ENCODE results near the gene LRP1B.

Gene LRP1B

DNA sequence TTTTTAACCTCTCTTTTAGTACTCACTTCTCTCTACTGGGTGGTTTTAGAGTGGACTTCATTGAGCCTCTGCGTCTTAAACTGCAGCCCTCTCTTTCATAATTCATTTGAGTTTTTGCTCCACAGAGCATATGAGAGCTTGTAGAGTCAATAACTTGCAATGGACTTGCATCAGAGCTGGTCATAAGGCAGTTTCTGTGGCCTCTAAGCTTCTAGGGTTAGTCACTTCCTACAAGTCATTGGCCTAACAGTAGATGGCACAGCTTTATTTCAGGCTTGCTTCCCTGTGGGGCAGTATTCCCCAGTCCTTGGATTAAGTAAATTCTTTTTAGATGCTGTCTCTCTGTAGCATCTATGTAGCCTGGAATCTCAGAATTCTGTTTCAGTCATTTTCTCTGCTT is 1435.7 kb downstream of the LRP1B start:
- TF ChIP-seq CEBPB (IDR thresholded peaks at IDR 0.05) (no peak), YY1 (IDR thresholded peaks at IDR 0.05; ENCODE audit: low read depth) (no peak), ZBTB7A (IDR thresholded peaks at IDR 0.05; ENCODE audit: low read depth) (no peak), EGR1 (IDR thresholded peaks at IDR 0.05) (no peak)
- TF ChIP-seq, protein P1, sequence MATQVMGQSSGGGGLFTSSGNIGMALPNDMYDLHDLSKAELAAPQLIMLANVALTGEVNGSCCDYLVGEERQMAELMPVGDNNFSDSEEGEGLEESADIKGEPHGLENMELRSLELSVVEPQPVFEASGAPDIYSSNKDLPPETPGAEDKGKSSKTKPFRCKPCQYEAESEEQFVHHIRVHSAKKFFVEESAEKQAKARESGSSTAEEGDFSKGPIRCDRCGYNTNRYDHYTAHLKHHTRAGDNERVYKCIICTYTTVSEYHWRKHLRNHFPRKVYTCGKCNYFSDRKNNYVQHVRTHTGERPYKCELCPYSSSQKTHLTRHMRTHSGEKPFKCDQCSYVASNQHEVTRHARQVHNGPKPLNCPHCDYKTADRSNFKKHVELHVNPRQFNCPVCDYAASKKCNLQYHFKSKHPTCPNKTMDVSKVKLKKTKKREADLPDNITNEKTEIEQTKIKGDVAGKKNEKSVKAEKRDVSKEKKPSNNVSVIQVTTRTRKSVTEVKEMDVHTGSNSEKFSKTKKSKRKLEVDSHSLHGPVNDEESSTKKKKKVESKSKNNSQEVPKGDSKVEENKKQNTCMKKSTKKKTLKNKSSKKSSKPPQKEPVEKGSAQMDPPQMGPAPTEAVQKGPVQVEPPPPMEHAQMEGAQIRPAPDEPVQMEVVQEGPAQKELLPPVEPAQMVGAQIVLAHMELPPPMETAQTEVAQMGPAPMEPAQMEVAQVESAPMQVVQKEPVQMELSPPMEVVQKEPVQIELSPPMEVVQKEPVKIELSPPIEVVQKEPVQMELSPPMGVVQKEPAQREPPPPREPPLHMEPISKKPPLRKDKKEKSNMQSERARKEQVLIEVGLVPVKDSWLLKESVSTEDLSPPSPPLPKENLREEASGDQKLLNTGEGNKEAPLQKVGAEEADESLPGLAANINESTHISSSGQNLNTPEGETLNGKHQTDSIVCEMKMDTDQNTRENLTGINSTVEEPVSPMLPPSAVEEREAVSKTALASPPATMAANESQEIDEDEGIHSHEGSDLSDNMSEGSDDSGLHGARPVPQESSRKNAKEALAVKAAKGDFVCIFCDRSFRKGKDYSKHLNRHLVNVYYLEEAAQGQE (IDR thresholded peaks at IDR 0.05; ENCODE audit: low read depth), result no peak

DNA sequence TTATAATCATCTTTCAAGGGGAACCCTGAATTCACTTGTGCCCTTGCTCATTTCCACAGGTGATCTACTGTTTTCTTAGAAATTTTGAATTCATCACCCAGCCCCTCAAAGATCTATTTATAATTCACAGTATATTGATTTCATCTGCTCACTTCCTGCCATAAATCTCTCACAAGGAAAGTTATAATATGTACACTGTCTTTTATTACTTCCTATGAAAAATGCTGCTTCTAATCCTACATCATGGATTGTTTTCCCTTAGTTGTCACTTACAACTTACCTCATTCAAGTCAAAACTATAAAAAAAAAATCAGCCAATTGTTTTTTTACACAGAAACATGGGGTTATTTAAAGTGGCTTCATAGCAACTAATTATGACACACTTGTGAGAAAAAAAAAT is 1443.0 kb downstream of the LRP1B start:
- TF ChIP-seq TEAD4 (IDR thresholded peaks at IDR 0.05) (no peak), FOXM1 (IDR thresholded peaks at IDR 0.05; ENCODE audit: borderline replicate concordance, low read depth) (no peak)

DNA sequence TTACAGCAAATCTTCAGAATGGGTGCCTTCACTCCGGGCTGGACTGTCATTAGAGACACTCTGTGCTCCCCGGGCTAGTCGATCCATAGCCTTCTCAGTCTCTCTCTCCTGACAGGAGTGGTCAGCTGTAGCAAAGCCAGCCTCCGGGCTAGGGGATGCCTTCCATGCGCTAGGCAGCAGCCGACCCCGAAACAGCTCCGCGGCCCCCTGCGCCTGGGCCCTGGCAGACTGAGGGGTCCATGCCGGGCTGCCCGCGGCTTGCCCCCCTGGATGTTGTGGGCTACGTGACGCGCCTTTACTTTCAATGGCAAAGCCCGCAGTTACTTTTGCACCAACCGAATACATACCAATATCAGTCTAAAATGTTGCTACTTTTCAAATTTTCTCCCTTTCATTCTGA is 1447.2 kb downstream of the LRP1B start:
- TF ChIP-seq FOXM1 (IDR thresholded peaks at IDR 0.05; ENCODE audit: borderline replicate concordance, low read depth) (no peak), TCF12 (IDR thresholded peaks at IDR 0.05; ENCODE audit: low read depth) (no peak), ZBTB7A (IDR thresholded peaks at IDR 0.05; ENCODE audit: low read depth) (no peak), TEAD4 (IDR thresholded peaks at IDR 0.05) (no peak), CEBPB (IDR thresholded peaks at IDR 0.05) (no peak), EP300 (IDR thresholded peaks at IDR 0.05; ENCODE audit: borderline replicate concordance) (no peak), YY1 (IDR thresholded peaks at IDR 0.05; ENCODE audit: low read depth) (no peak), TAF1 (IDR thresholded peaks at IDR 0.05; ENCODE audit: low read depth) (no peak), RAD21 (IDR thresholded peaks at IDR 0.05; ENCODE audit: low read depth) (no peak), CREB1 (IDR thresholded peaks at IDR 0.05; ENCODE audit: low read depth) (no peak), EGR1 (IDR thresholded peaks at IDR 0.05) (no peak), NFIC (IDR thresholded peaks at IDR 0.05) (no peak)
- TF ChIP-seq, protein P2, sequence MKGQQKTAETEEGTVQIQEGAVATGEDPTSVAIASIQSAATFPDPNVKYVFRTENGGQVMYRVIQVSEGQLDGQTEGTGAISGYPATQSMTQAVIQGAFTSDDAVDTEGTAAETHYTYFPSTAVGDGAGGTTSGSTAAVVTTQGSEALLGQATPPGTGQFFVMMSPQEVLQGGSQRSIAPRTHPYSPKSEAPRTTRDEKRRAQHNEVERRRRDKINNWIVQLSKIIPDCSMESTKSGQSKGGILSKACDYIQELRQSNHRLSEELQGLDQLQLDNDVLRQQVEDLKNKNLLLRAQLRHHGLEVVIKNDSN (IDR thresholded peaks at IDR 0.05), result no peak
- TF ChIP-seq, protein P1 (IDR thresholded peaks at IDR 0.05; ENCODE audit: low read depth), result no peak
- TF ChIP-seq, protein P3, sequence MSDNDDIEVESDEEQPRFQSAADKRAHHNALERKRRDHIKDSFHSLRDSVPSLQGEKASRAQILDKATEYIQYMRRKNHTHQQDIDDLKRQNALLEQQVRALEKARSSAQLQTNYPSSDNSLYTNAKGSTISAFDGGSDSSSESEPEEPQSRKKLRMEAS (IDR thresholded peaks at IDR 0.05), result no peak

DNA sequence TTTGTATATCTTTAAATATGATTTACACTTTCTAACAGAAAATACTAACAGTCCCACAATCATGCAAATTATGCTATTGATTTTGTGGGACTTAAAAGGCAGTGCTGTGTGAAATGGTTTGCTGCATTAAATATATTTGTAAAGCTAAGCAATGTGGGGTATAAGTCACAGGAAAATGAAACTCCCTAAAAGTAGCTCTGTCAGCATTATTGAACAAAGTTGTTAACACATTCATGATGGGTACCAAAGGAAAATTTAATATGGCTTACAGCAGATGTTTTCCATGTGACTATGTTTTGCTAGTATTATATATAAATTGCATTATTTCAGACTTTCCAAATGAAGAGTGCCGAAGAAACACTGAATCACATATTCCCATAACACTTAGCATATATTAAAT is 1450.0 kb downstream of the LRP1B start:
- TF ChIP-seq, protein P1 (IDR thresholded peaks at IDR 0.05; ENCODE audit: low read depth), result no peak
- TF ChIP-seq NFIC (IDR thresholded peaks at IDR 0.05) (no peak), RAD21 (IDR thresholded peaks at IDR 0.05; ENCODE audit: low read depth) (no peak), FOXM1 (IDR thresholded peaks at IDR 0.05; ENCODE audit: borderline replicate concordance, low read depth) (no peak), CEBPB (IDR thresholded peaks at IDR 0.05) (no peak), EP300 (IDR thresholded peaks at IDR 0.05; ENCODE audit: borderline replicate concordance) (no peak), TCF12 (IDR thresholded peaks at IDR 0.05; ENCODE audit: low read depth) (no peak), TAF1 (IDR thresholded peaks at IDR 0.05; ENCODE audit: low read depth) (no peak), TEAD4 (IDR thresholded peaks at IDR 0.05) (no peak), ZBTB7A (IDR thresholded peaks at IDR 0.05; ENCODE audit: low read depth) (no peak), YY1 (IDR thresholded peaks at IDR 0.05; ENCODE audit: low read depth) (no peak), EGR1 (IDR thresholded peaks at IDR 0.05) (no peak)
- TF ChIP-seq, protein P3 (IDR thresholded peaks at IDR 0.05), result no peak

DNA sequence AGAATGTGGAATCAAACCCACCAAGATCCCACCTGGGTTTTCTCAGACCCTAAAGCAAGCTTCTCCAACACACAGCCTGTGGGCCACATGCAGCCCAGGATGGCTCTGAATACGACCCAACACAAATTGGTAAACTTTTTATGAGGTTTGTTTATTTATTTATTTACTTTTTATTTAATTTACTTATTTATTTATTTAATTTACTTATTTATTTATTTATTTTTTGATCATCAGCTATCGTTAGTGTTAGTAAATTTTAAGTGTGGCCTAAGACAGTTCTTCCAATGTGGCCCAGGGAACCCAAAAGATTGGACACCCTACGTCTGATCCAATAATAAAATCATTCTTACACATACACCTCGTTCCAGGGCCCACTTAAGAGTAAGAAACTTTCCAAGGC is 1451.1 kb downstream of the LRP1B start:
- TF ChIP-seq, protein P2 (IDR thresholded peaks at IDR 0.05), result no peak
- TF ChIP-seq FOXM1 (IDR thresholded peaks at IDR 0.05; ENCODE audit: borderline replicate concordance, low read depth), result no peak
- no peak for TF ChIP-seq TEAD4 (IDR thresholded peaks at IDR 0.05)
- no peak for TF ChIP-seq RAD21 (IDR thresholded peaks at IDR 0.05; ENCODE audit: low read depth)
- TF ChIP-seq, protein P3 (IDR thresholded peaks at IDR 0.05), result no peak
- no peak for TF ChIP-seq ZBTB7A (IDR thresholded peaks at IDR 0.05; ENCODE audit: low read depth)
- TF ChIP-seq EGR1 (IDR thresholded peaks at IDR 0.05), result no peak
- TF ChIP-seq CREB1 (IDR thresholded peaks at IDR 0.05; ENCODE audit: low read depth), result no peak
- TF ChIP-seq, protein P1 (IDR thresholded peaks at IDR 0.05; ENCODE audit: low read depth), result no peak
- no peak for TF ChIP-seq EP300 (IDR thresholded peaks at IDR 0.05; ENCODE audit: borderline replicate concordance)

Data from Ishikawa (cell line).